Measurements from ENCODE around the gene IFT88. TPM values are rescaled to one million over a fixed set of nuclear protein-coding genes. Genes with fewer than 3 reads are reported as not detected.

IFT88 gene
- total and polyA plus RNA-seq, 2 of the 4 experiments (the other 2 are of a cell fraction): 5.5 to 8.6 TPM

DNA sequence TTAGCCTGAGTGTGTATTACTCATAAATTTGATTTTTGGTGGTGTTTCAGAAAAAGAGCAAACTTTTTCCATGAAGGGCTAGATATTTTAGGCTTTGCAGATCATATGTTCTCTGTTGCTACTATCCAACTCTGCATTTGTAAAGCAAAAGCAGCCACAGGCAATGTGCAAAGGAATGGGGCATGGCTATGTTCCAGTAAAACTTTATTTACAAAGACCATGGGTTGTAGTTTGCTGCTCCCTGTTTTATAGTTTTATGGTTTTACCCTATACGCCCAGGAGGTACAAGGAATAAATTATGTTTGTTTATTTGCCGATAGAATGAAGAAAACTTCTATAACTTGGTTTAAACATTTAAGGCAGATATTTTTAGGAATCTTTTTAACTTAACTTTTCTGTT lies 23.6 kb downstream of the IFT88 start:
- H2BK5ac ChIP-seq (ENCODE audit: low read depth, low read length, poor library complexity, severe bottlenecking): no peak overlapping the region
- ChIA-PET POLR2A (ENCODE audit: unreplicated experiment) (no interaction called here), CTCF (no interaction called here)
- no peak overlapping the region for H4K8ac ChIP-seq (ENCODE audit: low read depth in 2 of 2, low read length in 2 of 2)
- dilution Hi-C loops (cut with HindIII; ENCODE audit: low sequenced_read_pairs, unreplicated experiment) (no loop called here), intact Hi-C loops (cut with micrococcal nuclease) (no loop called here), in situ Hi-C loops (cut with MboI; ENCODE audit: low sequenced_read_pairs) (no loop called here)
- H3K9me3 ChIP-seq (ENCODE audit: control insufficient read depth, insufficient read depth, low read length): no peaks in the 10 kb centered on the region
- no peak overlapping the region for H2BK120ac ChIP-seq (ENCODE audit: low read depth, low read length)
- no peak overlapping the region for H4K91ac ChIP-seq (ENCODE audit: insufficient read depth, low read depth, low read length)
- no peak for TF ChIP-seq RCOR1 (IDR thresholded peaks at IDR 0.05; ENCODE audit: insufficient replicate concordance, low read length)
- TF ChIP-seq POLR2A (IDR thresholded peaks at IDR 0.05; ENCODE audit: low read depth, low read length): no peak
- no peak for TF ChIP-seq RFX5 (IDR thresholded peaks at IDR 0.05; ENCODE audit: low read depth, low read length)
- TF ChIP-seq, protein P1, sequence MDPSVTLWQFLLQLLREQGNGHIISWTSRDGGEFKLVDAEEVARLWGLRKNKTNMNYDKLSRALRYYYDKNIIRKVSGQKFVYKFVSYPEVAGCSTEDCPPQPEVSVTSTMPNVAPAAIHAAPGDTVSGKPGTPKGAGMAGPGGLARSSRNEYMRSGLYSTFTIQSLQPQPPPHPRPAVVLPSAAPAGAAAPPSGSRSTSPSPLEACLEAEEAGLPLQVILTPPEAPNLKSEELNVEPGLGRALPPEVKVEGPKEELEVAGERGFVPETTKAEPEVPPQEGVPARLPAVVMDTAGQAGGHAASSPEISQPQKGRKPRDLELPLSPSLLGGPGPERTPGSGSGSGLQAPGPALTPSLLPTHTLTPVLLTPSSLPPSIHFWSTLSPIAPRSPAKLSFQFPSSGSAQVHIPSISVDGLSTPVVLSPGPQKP (IDR thresholded peaks at IDR 0.05; ENCODE audit: borderline replicate concordance, low read depth, low read length): no peak
- TF ChIP-seq CEBPB (IDR thresholded peaks at IDR 0.05; ENCODE audit: low read depth, low read length): no peak
- no peak for TF ChIP-seq MXI1 (IDR thresholded peaks at IDR 0.05; ENCODE audit: borderline replicate concordance, low read depth, low read length)
- TF ChIP-seq CHD1 (IDR thresholded peaks at IDR 0.05; ENCODE audit: low read depth, low read length): no peak
- no peak for TF ChIP-seq MAZ (IDR thresholded peaks at IDR 0.05; ENCODE audit: borderline replicate concordance, low read depth, low read length)
- TF ChIP-seq, protein P2, sequence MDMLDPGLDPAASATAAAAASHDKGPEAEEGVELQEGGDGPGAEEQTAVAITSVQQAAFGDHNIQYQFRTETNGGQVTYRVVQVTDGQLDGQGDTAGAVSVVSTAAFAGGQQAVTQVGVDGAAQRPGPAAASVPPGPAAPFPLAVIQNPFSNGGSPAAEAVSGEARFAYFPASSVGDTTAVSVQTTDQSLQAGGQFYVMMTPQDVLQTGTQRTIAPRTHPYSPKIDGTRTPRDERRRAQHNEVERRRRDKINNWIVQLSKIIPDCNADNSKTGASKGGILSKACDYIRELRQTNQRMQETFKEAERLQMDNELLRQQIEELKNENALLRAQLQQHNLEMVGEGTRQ (IDR thresholded peaks at IDR 0.05; ENCODE audit: low read depth, low read length): no peak
- no peak for TF ChIP-seq NFE2L2 (IDR thresholded peaks at IDR 0.05; ENCODE audit: low read depth, low read length)
- TF ChIP-seq, protein P3, sequence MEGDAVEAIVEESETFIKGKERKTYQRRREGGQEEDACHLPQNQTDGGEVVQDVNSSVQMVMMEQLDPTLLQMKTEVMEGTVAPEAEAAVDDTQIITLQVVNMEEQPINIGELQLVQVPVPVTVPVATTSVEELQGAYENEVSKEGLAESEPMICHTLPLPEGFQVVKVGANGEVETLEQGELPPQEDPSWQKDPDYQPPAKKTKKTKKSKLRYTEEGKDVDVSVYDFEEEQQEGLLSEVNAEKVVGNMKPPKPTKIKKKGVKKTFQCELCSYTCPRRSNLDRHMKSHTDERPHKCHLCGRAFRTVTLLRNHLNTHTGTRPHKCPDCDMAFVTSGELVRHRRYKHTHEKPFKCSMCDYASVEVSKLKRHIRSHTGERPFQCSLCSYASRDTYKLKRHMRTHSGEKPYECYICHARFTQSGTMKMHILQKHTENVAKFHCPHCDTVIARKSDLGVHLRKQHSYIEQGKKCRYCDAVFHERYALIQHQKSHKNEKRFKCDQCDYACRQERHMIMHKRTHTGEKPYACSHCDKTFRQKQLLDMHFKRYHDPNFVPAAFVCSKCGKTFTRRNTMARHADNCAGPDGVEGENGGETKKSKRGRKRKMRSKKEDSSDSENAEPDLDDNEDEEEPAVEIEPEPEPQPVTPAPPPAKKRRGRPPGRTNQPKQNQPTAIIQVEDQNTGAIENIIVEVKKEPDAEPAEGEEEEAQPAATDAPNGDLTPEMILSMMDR (conservative IDR thresholded peaks at IDR 0.05; ENCODE audit: low read depth, low read length): no peak
- TF ChIP-seq BHLHE40 (IDR thresholded peaks at IDR 0.05; ENCODE audit: low read depth, low read length): no peak
- TF ChIP-seq FOS (IDR thresholded peaks at IDR 0.05; ENCODE audit: low read depth, low read length): no peak
- TF ChIP-seq SMC3 (IDR thresholded peaks at IDR 0.05; ENCODE audit: low read depth, low read length): no peak
- no peak for TF ChIP-seq RAD21 (IDR thresholded peaks at IDR 0.05; ENCODE audit: low read length)
- no peak for TF ChIP-seq MAFK (IDR thresholded peaks at IDR 0.05; ENCODE audit: low read depth, low read length)
- no peaks in the 10 kb centered on the region for H3K4me1 ChIP-seq (ENCODE audit: control insufficient read depth, insufficient read depth, low read length)
- no TSS peak for BruUV-seq (replicated peaks)
- no peak overlapping the region for H2AK9ac ChIP-seq (replicated peaks; ENCODE audit: low read depth, low read length, poor library complexity)
- no peak overlapping the region for H3K4ac ChIP-seq (ENCODE audit: low read depth, low read length)
- H3K56ac ChIP-seq (ENCODE audit: extremely low read depth, insufficient read depth, low read length): no peak overlapping the region
- H3K14ac ChIP-seq (replicated peaks; ENCODE audit: low read depth, low read length): no peak overlapping the region
- 0 out of 2 replicates have a peak, but pooled peaks cover 2% of the 10 kb centered on the region for H3K36me3 ChIP-seq (ENCODE audit: control insufficient read depth, insufficient read depth, low read length)
- H2BK15ac ChIP-seq (ENCODE audit: low read depth, low read length): no peak overlapping the region
- no peak overlapping the region for H3K23ac ChIP-seq (ENCODE audit: low read depth, low read length)
- H3K79me1 ChIP-seq (ENCODE audit: low read depth in 1 of 2, low read length in 2 of 2): no peaks in the 10 kb centered on the region
- no peak for DNase-seq
- no peak overlapping the region for H3K18ac ChIP-seq (ENCODE audit: low read depth, low read length)
- no peak overlapping the region for H3K9ac ChIP-seq (ENCODE audit: low read depth, low read length)
- H2BK20ac ChIP-seq (ENCODE audit: low read depth, low read length): no peak overlapping the region
- no peak for ATAC-seq (ENCODE audit: low read depth)
- no peaks in the 10 kb centered on the region for H4K20me1 ChIP-seq (ENCODE audit: insufficient read depth, low read length)
- WGBS, 2 experiments (ENCODE audit: extremely low coverage in 2 of 2, insufficient read length in 1 of 2): no CpG with 5 or more reads among the region's 2 CpGs
- H3K9me1 ChIP-seq (ENCODE audit: insufficient read depth, low read length): peaks cover 3% of the 10 kb centered on the region; the same call in 1 of the 2 replicates
- H4K5ac ChIP-seq (ENCODE audit: low read depth, low read length): no peak overlapping the region
- no peaks in the 10 kb centered on the region for H3K27me3 ChIP-seq (ENCODE audit: control insufficient read depth, insufficient read depth, low read length)
- H3K27ac ChIP-seq (ENCODE audit: insufficient read depth, low read length): no peak overlapping the region
- no peak overlapping the region for H3K4me3 ChIP-seq (ENCODE audit: insufficient read depth, low read depth, low read length)
- H2AFZ ChIP-seq (replicated peaks; ENCODE audit: low read length, poor library complexity): no peak overlapping the region
- no peak overlapping the region for H3K4me2 ChIP-seq (ENCODE audit: low read depth, low read length)
- H2AK5ac ChIP-seq (ENCODE audit: low read depth, low read length): no peak overlapping the region

All from IMR-90 (cell line).